ENCODE data around the gene GRM7. TPM values are rescaled to one million over a fixed set of nuclear protein-coding genes. Genes with fewer than 3 reads are reported as not detected.

GRM7 gene
- total and polyA plus RNA-seq, 4 donors = 0.20 to 1.3 (median 0.80) TPM

DNA sequence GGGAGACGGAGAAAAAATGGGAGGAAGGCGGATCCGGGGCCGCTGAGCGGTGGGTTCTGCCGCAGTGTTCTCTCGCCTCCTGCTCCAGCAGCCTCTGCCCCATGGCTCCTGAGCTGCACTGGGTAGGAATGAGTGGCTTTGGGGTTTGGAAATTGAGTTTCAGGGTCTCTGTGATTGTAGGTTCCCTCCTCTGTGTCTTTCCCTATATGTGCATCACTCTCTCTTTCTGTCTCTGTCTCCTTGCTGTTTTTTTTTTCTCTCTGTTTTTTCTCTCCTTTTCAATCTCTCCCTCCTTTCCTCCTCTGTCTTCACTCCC is 1.9 kb downstream of the GRM7 start:
- Histone ChIP-seq H3K36me3 (ENCODE audit: control insufficient read depth in 4 of 4, insufficient read depth in 4 of 4, low read length in 4 of 4) (no peaks in the 10 kb centered on the region), H3K9ac (ENCODE audit: insufficient read depth in 1 of 2, low read length in 2 of 2) (no peak overlapping the region), H3K9me3 (ENCODE audit: control insufficient read depth in 4 of 4, insufficient read depth in 3 of 4, low read length in 3 of 4) (peaks cover 0 to 4% (median 0%) of the 10 kb centered on the region in 4 donors), H3K4me1 (ENCODE audit: control insufficient read depth in 5 of 5, insufficient read depth in 5 of 5, low read length in 5 of 5) (peaks cover 0 to 7% (median 0%) of the 10 kb centered on the region in 5 donors), H3K27me3 (ENCODE audit: control insufficient read depth in 3 of 3, insufficient read depth in 3 of 3, low read length in 2 of 3) (peaks cover 12 to 74% (median 64%) of the 10 kb centered on the region in 3 donors), H3K27ac (ENCODE audit: low read depth in 1 of 2, low read length in 1 of 2) (no peak overlapping the region), H3K4me3 (no peak overlapping the region)
- DNase-seq = no peak
- 4 to 5% methylated on average over 7 of the region's 7 CpGs for WGBS, 2 donors
- TF ChIP-seq, protein P1, sequence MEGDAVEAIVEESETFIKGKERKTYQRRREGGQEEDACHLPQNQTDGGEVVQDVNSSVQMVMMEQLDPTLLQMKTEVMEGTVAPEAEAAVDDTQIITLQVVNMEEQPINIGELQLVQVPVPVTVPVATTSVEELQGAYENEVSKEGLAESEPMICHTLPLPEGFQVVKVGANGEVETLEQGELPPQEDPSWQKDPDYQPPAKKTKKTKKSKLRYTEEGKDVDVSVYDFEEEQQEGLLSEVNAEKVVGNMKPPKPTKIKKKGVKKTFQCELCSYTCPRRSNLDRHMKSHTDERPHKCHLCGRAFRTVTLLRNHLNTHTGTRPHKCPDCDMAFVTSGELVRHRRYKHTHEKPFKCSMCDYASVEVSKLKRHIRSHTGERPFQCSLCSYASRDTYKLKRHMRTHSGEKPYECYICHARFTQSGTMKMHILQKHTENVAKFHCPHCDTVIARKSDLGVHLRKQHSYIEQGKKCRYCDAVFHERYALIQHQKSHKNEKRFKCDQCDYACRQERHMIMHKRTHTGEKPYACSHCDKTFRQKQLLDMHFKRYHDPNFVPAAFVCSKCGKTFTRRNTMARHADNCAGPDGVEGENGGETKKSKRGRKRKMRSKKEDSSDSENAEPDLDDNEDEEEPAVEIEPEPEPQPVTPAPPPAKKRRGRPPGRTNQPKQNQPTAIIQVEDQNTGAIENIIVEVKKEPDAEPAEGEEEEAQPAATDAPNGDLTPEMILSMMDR (IDR thresholded peaks at IDR 0.05; ENCODE audit: control extremely low read depth, extremely low read depth) = no peak
- ATAC-seq (ENCODE audit: insufficient read depth, low FRiP score) = no peak

DNA sequence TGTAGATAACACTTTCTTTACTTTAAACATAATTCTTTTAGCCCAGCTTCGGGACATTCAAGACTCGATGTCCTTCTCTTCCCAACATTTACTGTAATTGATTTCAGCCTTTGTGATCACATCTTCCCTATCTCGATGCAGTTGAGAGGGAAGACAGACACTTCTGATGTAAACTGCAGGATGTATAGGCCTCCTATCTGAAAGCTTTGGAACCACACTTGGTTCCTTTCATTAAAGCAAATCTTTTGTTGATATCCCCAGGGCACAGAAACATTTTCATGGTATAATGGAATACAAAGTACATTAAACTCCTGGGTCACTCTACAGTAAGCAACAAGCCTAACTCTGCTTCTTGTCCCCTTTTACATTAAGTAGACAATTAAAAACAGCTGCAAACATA is 6.4 kb downstream of the GRM7 start:
- Histone ChIP-seq H3K27me3 (ENCODE audit: control insufficient read depth in 3 of 3, insufficient read depth in 3 of 3, low read length in 2 of 3) (peaks cover 2 to 36% (median 31%) of the 10 kb centered on the region in 3 donors), H3K36me3 (ENCODE audit: control insufficient read depth in 4 of 4, insufficient read depth in 4 of 4, low read length in 4 of 4) (no peaks in the 10 kb centered on the region), H3K4me1 (ENCODE audit: control insufficient read depth in 5 of 5, insufficient read depth in 5 of 5, low read length in 5 of 5) (no peaks in the 10 kb centered on the region), H3K4me3 (no peak overlapping the region), H3K27ac (ENCODE audit: low read depth in 1 of 2, low read length in 1 of 2) (no peak overlapping the region), H3K9me3 (ENCODE audit: control insufficient read depth in 4 of 4, insufficient read depth in 3 of 4, low read length in 3 of 4) (peaks cover 0 to 4% (median 0%) of the 10 kb centered on the region in 4 donors), H3K9ac (ENCODE audit: insufficient read depth in 1 of 2, low read length in 2 of 2) (no peak overlapping the region)
- TF ChIP-seq, protein P1 (IDR thresholded peaks at IDR 0.05; ENCODE audit: control extremely low read depth, extremely low read depth) = no peak
- WGBS, 2 donors = 70 to 83% methylated on average over 3 of the region's 3 CpGs
- ATAC-seq (ENCODE audit: insufficient read depth, low FRiP score) = no peak
- DNase-seq = no peak

DNA sequence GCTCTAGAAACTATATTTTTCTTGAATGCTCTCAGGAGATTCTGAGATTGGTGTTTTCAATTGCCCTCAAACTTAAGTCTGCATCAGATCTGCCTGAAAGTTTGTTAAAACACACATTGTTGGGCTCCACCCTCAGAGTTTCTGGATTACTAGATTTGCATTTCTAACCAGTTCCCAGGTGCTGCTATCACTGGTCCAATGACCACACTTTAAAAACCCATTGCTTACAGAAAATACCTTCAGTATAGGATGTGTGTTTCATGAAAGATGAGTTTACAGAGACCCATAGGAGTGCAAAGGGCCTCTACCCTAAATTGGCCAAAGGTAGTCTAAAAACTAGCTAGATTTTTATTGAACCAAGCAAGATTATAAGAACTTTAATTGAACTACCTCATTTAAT is 17.8 kb downstream of the GRM7 start:
- ATAC-seq (ENCODE audit: insufficient read depth, low FRiP score) = no peak
- TF ChIP-seq, protein P1 (IDR thresholded peaks at IDR 0.05; ENCODE audit: control extremely low read depth, extremely low read depth) = no peak

DNA sequence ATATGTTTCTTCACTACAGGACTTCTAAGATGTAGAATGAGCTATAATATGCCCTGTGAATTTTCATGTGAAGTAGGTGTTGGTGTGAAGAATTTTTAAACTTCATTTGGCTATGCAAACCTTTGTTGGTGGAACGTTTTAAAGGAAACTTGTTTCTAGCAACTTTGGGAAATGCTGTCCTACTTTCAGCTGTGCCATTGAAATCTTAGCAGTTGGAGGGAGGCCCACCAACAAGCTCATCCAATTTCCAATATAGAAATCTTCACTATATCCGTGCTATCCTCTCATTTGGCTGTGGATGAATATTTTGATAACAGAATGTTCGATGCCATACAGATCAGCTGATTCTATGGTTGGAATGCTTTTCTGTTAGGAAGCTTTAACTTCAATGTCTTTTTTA is 51.3 kb downstream of the GRM7 start:
- WGBS, 2 donors = 71 to 79% methylated on average over 3 of the region's 3 CpGs

More for the DNA sequence above, 17.8 kb downstream of the GRM7 start:
- no peak for DNase-seq
- Histone ChIP-seq H3K36me3 (ENCODE audit: control insufficient read depth in 4 of 4, insufficient read depth in 4 of 4, low read length in 4 of 4) (no peaks in the 10 kb centered on the region), H3K9me3 (ENCODE audit: control insufficient read depth in 4 of 4, insufficient read depth in 3 of 4, low read length in 3 of 4) (no peaks in the 10 kb centered on the region), H3K27me3 (ENCODE audit: control insufficient read depth in 3 of 3, insufficient read depth in 3 of 3, low read length in 2 of 3) (no peaks in the 10 kb centered on the region), H3K27ac (ENCODE audit: low read depth in 1 of 2, low read length in 1 of 2) (no peak overlapping the region), H3K9ac (ENCODE audit: insufficient read depth in 1 of 2, low read length in 2 of 2) (no peak overlapping the region), H3K4me3 (no peak overlapping the region), H3K4me1 (ENCODE audit: control insufficient read depth in 5 of 5, insufficient read depth in 5 of 5, low read length in 5 of 5) (no peaks in the 10 kb centered on the region)

More for the DNA sequence above, 51.3 kb downstream of the GRM7 start:
- ATAC-seq (ENCODE audit: insufficient read depth, low FRiP score) = no peak
- TF ChIP-seq, protein P1 (IDR thresholded peaks at IDR 0.05; ENCODE audit: control extremely low read depth, extremely low read depth) = no peak
- Histone ChIP-seq H3K9me3 (ENCODE audit: control insufficient read depth in 4 of 4, insufficient read depth in 3 of 4, low read length in 3 of 4) (no peaks in the 10 kb centered on the region), H3K27ac (ENCODE audit: low read depth in 1 of 2, low read length in 1 of 2) (no peak overlapping the region), H3K27me3 (ENCODE audit: control insufficient read depth in 3 of 3, insufficient read depth in 3 of 3, low read length in 2 of 3) (no peaks in the 10 kb centered on the region), H3K4me3 (no peak overlapping the region), H3K9ac (ENCODE audit: insufficient read depth in 1 of 2, low read length in 2 of 2) (no peak overlapping the region), H3K4me1 (ENCODE audit: control insufficient read depth in 5 of 5, insufficient read depth in 5 of 5, low read length in 5 of 5) (no peaks in the 10 kb centered on the region), H3K36me3 (ENCODE audit: control insufficient read depth in 4 of 4, insufficient read depth in 4 of 4, low read length in 4 of 4) (no peaks in the 10 kb centered on the region)
- DNase-seq = no peak

Data from lung (tissue), 12 donors.